ENCODE data around the gene MFRP.

- TF ChIP-seq CTCF (IDR thresholded peaks at IDR 0.05; ENCODE audit: insufficient read depth, low read length, poor library complexity, severe bottlenecking) (no peak), EZH2phosphoT487 (conservative IDR thresholded peaks at IDR 0.05; ENCODE audit: low read length) (no peak)
These were observed 2.1 kb downstream of the MFRP start for GRCh38 chr11:119344291-119345010.
